VCaP (cell line): ENCODE results near the gene AKR1D1.

ENCODE experiments used
- H3K27ac ChIP-seq: fragments of 450-650 bp; 2 replicates; pipeline ENCODE4 v1.5.1; 2017
- TF ChIP-seq, protein P1 (sequence below): fragments of 450-650 bp; conservative IDR thresholded peaks from 2 replicates; pipeline ENCODE4 v1.5.1; 2017; ENCODE audit warnings: mild to moderate bottlenecking, moderate library complexity

Gene AKR1D1

DNA sequence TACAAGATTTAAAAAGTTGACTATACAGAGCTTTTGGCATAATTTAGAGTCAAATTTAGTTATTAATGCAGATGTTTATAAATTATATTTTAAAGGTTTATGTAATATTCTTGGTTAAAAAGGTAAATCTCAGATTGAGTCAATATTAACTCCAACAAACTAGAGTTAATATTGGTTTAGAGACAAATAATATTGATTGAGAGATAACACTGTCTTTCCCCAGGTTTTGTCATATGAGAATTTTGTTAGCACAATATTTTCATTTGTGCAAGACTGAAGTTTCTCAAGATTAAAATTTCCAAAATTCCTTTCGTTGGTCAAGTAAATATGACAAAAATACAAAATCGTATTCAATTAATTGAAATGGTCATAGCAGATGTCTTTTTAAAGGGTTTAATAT is 12.9 kb upstream of the AKR1D1 start:
- TF ChIP-seq, protein P1, sequence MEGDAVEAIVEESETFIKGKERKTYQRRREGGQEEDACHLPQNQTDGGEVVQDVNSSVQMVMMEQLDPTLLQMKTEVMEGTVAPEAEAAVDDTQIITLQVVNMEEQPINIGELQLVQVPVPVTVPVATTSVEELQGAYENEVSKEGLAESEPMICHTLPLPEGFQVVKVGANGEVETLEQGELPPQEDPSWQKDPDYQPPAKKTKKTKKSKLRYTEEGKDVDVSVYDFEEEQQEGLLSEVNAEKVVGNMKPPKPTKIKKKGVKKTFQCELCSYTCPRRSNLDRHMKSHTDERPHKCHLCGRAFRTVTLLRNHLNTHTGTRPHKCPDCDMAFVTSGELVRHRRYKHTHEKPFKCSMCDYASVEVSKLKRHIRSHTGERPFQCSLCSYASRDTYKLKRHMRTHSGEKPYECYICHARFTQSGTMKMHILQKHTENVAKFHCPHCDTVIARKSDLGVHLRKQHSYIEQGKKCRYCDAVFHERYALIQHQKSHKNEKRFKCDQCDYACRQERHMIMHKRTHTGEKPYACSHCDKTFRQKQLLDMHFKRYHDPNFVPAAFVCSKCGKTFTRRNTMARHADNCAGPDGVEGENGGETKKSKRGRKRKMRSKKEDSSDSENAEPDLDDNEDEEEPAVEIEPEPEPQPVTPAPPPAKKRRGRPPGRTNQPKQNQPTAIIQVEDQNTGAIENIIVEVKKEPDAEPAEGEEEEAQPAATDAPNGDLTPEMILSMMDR, result no peak
- no peak overlapping the region for H3K27ac ChIP-seq

DNA sequence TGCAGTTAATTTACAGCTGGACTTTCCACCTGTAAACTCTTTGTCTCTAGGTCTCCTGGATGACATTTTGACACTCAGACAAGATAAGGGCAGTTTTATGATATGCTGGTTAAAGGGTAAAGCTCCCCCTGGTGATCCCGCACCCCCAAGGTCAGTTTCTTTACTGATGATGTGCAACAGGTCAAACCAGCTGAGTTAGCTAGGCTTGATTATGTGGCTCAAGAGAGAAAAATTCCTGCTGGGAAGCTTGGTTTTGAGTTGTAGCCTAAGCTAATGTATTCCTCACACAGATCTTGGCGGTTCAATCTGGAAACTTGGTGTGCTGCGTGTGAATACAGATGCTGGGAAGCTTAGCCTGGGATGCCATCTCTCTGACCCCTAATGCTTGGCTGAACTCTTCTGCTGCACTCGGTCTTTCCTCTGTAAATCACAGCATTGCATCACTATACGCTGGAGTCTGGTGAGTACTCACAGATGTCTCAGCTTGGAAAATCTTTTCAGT is 11.4 kb upstream of the AKR1D1 start:
- no peak overlapping the region for H3K27ac ChIP-seq
- TF ChIP-seq, protein P1, result no peak

DNA sequence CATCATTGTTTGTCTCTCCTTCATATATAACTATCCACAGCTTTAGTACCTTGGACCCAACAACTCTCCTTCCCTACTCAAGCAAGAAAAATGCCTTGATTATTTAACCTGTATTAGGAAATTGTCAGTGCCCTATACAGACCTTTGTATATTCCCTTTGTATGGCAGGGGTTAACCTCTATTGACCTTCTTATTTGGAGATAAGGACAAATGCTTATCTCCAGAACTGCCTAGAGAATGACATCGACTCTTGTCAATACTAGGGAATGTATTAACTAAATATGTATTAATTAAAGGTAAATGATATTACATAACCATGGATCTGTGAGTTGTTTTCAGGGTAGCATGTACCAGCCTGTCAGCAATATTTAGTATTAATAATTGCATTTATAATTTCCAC is 10.4 kb upstream of the AKR1D1 start:
- H3K27ac ChIP-seq, result no peak overlapping the region
- TF ChIP-seq, protein P1, result no peak

DNA sequence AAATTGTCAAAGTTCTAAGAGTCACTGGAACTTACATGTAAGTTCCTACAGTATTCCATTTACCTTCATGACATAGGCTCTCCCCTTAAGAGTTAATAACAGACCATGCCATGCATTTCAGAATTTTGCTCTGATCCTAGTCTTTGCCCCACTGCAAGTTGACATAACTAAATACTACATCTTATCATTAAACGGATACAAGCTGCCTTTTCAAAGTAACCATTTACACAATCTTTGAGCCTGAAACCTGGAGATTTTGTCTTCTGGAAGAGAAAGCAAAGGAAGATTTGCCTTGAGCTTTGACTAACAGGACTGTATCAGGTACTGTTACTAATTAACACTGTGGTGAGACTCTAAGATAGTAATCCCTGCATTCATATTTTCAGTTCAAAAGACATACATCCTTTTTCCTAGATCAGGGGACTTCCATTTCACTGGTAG is 9.3 kb upstream of the AKR1D1 start:
- TF ChIP-seq, protein P1, result no peak
- no peak overlapping the region for H3K27ac ChIP-seq

DNA sequence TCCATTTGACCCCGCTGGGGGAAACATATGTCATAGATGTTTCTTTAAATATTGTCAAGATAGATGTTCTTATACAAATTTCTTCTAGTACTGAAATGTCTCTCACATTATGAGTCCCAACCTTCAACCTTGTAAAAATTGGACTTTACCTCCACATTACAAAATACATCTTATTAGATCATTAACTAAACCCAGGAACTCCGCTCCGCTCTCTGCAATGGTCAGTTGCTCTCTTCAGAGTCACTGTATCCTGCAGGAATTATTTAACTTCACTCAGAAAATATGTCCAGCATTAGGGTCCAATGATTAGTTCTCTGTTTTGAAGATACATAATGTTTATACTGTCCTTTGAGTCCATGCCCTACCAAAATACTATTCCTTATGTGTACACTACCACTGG is 8.5 kb upstream of the AKR1D1 start:
- TF ChIP-seq, protein P1, result no peak

GRCh38 chr7:138070908-138071307 is 5.4 kb upstream of the AKR1D1 start:
- H3K27ac ChIP-seq, result no peak overlapping the region
- TF ChIP-seq, protein P1, result no peak

More for the DNA sequence above, 8.5 kb upstream of the AKR1D1 start:
- no peak overlapping the region for H3K27ac ChIP-seq

- TF ChIP-seq, protein P1, result no peak
- no peak overlapping the region for H3K27ac ChIP-seq
Observed at GRCh38 chr7:138072726-138073125, 3.5 kb upstream of the AKR1D1 start.
